Mammary epithelial cell (primary cell): ENCODE data around the gene PEX13.

Experiments
- EZH2 ChIP-seq: IDR thresholded peaks from 2 replicates; pipeline ENCODE4 v1.6.1; 2012; ENCODE audit warnings: low read length, inconsistent platforms, borderline replicate concordance
- TF ChIP-seq, protein P1 (sequence below), 2 donors: IDR thresholded peaks in 1 of 2; conservative IDR thresholded peaks in 1 of 2; 2 replicates each; pipeline ENCODE4 v1.5.1; 2011 to 2012; ENCODE audit warnings: inconsistent platforms in 2 of 2, low read length in 2 of 2, mild to moderate bottlenecking in 2 of 2, control low read depth in 1 of 2, low read depth in 1 of 2; ENCODE audit not compliant: insufficient read depth in 1 of 2; ENCODE audit errors: extremely low read depth in 1 of 2

DNA sequence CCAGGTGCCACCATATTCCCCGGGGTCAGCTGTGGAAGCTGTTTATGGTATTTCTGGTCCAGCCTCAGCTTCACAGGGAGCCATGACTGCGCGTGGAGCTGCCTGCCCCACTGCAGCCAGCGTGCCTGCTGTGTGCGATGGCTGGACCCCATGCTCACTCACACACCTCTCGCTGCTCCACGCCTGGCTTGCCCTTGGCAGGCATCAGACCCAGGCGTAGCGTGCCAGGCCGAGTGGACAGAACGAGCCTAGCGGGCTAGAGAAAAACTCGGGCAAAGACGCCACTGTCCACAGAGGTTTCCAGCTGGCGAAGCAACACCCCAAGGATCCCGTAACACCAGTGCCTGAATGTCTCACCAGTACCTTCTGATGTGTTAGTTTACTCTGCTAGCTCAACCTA, 42.9 kb upstream of the PEX13 start:
- TF ChIP-seq, protein P1, sequence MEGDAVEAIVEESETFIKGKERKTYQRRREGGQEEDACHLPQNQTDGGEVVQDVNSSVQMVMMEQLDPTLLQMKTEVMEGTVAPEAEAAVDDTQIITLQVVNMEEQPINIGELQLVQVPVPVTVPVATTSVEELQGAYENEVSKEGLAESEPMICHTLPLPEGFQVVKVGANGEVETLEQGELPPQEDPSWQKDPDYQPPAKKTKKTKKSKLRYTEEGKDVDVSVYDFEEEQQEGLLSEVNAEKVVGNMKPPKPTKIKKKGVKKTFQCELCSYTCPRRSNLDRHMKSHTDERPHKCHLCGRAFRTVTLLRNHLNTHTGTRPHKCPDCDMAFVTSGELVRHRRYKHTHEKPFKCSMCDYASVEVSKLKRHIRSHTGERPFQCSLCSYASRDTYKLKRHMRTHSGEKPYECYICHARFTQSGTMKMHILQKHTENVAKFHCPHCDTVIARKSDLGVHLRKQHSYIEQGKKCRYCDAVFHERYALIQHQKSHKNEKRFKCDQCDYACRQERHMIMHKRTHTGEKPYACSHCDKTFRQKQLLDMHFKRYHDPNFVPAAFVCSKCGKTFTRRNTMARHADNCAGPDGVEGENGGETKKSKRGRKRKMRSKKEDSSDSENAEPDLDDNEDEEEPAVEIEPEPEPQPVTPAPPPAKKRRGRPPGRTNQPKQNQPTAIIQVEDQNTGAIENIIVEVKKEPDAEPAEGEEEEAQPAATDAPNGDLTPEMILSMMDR (conservative IDR thresholded peaks at IDR 0.05 in 1 of 2, IDR thresholded peaks at IDR 0.05 in 1 of 2; ENCODE audit: extremely low read depth in 1 of 2, insufficient read depth in 1 of 2, low read depth in 1 of 2, low read length in 2 of 2), result no peak
- no peak for TF ChIP-seq EZH2
